HG03135 (cell line): ENCODE data around the gene CNTNAP2.

Experiments
- ATAC-seq: cut with Tn5 transposase; IDR thresholded peaks from one replicate; pipeline ENCODE4 v1.9.1; 2021; ENCODE audit warnings: mild to moderate bottlenecking, moderate library complexity; ENCODE audit not compliant: unreplicated experiment

CNTNAP2 gene

DNA sequence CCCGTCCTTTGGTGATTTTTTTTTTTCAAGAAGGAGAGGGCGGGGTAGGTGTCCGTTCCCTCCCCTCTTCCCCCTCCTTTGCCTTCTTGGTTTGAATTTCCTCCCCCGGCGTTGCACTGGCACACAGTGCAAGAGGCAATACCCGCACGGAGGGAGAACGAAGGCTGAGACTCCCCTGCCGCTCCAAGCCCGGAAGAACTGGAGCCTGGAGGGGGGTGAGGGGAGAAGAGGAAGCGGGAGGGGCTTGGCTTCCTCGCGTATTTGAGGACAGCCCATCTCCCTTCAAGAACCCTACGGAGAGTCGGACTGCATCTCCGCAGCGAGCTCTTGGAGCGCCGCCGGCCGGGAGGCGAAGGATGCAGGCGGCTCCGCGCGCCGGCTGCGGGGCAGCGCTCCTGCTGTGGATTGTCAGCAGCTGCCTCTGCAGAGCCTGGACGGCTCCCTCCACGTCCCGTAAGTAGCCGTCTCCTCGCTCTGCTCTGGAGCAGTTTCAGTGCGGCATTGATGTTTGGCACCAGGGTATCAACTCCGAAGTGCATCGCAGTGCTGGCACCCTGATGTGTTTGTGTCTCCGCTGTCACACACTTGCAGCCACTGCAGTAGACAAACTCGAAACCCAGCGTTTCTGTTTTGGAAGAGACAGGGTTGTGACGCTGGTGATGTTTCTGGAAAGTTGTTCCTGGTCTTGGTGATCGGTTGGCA is at the start of gene CNTNAP2:
Gene CNTNAP2, plus strand, starts transcription at position 281 of the 702 bp plus-strand sequence. Its CDS starts 76 bp downstream, at position 357.
- no peak for ATAC-seq

DNA sequence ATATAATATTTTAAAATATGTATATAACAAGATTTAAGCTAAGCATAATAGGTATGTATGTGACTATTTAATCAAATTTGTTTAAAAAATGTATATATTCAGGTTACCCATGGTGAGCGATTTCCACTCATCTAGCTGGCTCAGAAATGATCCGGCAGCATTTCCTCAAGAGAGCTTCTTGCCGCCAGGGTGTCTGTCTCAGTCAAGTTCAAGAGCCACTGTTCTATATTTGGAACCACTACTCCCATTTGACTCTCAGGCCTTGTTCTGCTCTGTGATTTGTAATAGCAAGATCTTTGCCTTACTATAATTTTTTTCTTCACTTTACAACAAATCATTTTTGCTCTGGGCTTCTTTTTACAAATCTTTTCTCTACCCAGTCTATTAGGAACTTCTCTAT is 48.7 kb upstream of the CNTNAP2 start:
- ATAC-seq: no peak

DNA sequence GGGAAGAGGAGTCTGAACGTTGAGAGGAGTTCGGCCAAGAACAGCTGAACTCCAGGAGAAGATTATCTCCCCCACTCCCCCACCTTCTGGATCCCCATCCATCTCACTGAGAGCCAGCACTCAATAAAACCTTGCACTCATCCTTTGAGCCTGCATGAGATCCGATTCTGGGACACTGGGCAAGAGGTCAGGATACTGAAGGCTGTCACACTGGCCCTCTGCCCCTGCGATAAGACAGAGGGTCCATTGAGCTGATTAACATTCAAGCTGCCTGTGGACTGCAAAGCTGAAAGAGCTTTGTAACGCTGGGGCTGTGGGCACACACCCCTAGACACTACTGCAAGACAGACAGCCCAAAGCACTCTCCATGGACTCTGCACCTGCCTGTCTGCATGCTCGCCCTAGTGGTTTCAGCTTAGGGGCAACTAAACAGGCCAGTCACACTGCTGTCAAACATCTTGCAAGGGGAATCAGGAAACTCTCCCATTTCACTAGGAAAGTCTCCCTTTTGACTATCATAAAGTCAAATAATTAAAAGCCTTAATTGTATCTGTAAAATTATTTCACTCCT is 42.3 kb upstream of the CNTNAP2 start:
- no peak for ATAC-seq

DNA sequence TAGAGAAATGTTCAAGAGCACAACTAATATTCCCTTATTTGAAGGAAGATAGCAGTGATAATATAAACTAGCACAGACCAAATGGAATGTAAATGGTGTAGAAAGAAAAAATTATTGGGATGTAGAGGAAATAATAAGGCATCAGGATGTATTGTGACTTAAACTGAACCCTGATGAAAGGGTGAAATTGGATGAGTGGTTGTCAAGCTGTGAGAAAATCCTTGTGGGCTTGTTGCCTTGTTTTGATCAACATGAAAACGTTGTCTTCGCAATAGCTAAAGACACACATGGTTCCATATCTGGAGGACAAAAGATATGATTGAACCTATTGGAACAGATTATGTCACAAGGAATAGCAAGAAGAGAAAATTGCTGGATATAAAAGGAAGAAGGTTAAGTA is 40.3 kb upstream of the CNTNAP2 start:
- ATAC-seq: no peak

DNA sequence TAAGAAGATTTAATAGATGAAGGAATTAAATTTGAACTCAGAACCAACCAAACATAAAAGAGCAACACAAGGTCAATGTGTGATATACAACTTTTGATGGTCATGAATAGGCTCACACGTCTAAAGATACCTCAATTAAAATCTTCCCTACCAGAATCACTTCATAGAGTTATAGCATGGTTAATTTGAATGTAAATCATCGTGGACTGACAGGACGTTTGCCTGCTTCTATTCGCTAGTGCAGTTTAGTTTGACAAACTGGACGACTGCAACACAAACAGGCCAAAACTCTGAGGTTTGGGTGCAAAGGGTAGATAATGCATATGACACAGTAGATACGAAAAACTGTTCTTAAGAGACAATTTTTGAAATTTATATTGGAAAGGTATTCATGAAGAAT is 32.5 kb upstream of the CNTNAP2 start:
- no peak for ATAC-seq

DNA sequence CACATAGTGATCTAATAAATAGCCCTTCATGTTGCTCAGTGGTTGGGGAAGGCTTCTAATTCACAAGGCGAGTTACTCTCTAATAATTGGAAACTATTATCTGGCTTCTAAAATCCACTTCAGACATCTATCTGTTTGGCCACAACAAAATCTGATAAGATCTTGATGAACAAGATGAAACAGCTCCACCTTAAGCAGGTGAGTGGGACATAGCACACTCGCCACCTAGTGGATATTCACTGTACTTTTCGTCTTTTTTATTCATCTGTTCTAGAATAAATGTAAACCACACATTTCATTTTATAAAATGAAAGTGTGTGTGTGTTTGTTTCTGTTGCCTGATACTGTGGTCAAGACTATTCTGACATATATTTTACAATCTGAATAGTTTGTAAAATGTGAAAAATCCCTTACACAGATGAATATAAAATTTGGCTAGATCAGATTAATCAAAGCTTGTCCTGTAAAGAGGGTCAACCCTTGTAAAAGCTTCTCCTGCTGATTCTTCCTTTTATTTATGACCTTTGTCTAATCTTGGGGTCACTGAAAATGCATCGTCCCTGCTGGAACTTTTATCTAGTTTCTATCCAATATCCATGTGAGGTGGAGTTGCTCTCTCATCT is 26.5 kb upstream of the CNTNAP2 start:
- peak; percentile 88 for ATAC-seq

DNA sequence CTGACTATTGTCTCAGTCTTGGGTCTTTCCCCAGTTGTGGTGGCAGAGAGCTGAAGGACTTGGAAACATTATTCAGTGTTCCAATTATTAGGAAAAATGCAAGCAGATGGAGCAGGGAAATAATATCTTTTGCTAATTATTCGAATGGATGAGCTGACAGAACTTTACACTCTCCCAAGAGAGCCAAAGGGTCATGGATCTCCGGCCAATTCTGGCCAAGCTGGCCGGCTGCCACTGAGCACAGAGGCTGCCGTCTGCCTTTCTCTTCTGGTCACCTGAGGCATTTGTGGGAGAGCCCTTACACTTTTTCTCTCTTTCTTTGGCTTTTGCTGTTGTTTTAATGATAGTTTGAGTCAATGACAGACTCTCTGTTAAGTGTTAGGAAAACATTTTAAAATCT is 22.2 kb upstream of the CNTNAP2 start:
- no peak for ATAC-seq

DNA sequence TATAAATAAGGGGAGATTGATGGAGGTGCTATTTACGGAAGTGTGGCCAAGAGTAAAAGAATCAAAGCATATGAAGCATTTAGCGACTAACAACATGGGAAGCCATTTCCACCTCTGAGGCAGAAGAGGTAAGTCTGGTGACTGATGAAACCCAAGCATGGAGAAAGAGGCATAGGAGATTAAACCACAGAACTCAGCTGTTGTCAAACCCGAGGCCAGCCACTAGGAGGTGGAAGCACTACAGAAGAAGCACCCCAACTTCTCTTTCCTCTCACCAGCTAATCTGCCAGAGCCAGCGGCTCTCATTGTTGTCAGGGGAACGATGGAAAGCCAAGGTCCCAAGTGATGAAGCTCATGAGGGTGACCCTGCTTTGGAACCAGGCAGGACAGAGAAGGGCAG is 19.6 kb upstream of the CNTNAP2 start:
- no peak for ATAC-seq

DNA sequence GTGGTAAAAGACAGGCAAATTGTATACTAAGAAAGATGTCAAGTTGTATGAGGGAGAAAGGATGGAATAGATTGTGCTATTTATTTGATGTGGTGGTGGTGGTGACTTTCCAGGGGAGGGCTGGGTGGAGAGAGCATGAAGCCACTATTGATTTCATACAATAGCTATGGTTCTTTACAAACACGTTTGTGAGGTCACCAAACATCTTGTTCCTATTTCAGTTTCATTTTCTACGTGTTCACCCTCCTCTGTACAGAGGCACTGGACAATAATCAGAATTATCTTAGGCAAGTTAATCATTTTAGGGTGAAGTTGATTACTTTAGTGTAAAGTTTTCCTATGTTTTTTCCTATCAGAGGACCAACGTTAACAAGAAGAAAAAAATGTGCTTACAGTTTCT is 10.3 kb upstream of the CNTNAP2 start:
- no peak for ATAC-seq

DNA sequence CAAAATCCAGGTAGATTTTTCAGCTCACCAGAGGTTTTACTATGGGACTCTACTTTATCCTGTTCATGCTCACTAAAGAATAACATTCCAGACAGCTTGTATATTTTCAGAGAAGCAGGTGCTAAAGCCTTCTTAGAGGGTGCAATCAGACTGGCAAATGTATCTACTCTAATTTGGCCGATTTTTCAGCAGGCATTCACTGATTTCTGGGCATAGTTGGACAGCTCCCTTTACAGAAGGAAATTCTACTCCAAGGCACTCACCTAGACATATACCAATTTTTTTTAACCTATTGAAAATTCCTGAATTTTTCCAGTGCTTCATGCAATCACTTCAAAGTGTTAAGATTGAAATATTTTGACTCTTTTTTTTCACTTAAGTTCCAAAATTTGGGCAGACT is 3.8 kb upstream of the CNTNAP2 start:
- no peak for ATAC-seq

DNA sequence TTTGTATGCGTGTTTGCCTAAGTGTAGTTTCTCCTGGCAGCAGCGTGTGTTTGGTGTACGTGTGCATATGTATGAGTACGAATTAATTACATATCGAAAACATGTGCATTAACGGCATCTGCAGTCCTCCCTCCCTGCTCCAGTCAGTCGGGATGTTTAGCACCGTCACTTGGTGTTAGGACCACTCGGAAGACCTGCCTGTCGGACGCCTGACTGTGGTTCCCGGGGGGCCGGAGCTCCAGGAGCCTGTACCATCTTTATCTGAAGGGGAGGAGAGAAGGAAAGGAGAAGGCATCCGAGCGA is 1.1 kb upstream of the CNTNAP2 start:
- ATAC-seq: no peak

DNA sequence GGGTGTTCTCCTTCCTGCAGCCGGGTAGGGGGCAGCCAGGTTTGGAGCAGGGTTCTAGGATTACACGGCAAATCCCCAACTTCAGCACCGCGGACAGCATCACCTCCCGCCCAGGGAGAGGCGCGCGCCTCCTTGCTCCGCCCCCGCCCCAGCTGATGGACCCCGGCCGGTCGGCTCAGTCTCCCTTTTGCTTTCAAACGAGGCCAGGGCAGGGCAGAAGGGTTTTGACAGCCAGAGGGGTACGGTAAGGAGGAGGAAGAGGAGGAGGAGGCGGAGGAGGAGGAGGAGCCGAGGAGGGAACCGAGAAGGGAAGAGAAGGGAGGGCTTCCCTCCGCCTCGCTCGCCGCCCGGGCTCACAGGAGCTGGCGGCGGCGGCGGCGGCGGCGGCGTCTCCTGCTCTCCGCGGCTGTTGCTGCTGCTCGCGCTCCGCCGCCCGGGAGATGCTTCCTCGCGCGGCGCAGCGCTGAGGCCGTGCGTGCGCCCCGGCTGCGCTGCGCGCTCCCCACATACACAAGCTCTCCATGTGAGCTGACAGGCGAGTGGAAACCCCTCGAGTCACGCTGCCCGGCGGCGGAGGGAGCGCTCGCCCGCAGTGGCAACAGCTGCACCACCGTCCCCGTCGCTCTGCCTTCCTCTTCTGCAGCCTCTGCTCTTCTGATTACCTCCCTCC is 615 bp upstream of the CNTNAP2 start:
- ATAC-seq: peak; percentile 59

DNA sequence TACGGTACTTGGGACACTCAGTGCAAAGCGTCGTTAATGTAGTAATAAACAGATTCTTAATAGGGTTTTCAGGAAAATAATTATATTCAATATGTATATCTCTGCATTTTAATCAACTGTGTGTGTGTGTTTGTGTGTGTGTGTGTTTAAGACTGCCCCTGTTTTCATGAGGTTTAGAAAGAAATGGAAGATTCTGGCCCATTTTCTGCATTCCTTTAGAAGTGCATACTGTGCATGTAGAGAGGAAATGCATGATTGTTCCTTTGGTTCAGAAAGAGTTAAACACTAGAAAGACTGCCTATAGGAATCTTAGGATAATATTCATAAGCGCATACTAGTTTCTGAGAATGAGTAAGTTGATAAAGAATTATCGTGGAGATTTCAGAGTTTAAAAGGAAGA is 975 bp downstream of the CNTNAP2 start:
- ATAC-seq: no peak

DNA sequence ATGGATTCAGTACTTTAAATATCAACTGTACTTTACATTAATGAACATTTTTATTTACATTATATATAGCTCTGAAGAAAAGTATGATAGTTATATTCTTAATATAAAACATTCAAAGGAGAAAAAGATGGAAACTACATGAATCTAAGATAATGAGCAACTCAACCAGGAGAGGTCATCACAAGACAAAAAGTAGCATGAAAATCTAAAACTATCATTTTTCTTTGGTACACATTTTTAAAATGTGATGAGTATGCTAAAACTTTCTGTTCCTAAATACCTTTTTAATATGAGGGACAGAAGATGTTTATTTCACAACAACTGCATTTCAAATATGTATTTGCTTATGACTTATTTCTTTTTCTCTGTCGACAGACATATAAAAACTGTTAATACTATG is 2.4 kb downstream of the CNTNAP2 start:
- no peak for ATAC-seq

DNA sequence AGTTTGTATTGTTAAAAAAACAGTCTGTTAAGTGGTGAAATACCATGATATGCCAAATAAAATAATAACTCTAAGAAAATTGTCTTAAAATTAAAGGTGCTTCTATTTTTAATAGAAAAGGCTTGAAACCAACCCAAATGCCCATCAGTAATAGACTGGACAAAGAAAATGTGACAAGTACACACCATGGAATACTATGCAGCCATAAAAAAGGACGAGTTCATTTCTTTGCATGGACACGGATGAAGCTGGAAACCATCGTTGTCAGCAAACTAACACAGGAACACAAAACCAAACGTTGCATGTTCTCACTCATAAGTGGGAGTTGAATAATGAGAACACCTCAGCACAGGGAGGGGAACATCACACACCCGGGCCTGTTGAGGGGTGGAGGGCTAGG is 7.1 kb downstream of the CNTNAP2 start:
- ATAC-seq: no peak

DNA sequence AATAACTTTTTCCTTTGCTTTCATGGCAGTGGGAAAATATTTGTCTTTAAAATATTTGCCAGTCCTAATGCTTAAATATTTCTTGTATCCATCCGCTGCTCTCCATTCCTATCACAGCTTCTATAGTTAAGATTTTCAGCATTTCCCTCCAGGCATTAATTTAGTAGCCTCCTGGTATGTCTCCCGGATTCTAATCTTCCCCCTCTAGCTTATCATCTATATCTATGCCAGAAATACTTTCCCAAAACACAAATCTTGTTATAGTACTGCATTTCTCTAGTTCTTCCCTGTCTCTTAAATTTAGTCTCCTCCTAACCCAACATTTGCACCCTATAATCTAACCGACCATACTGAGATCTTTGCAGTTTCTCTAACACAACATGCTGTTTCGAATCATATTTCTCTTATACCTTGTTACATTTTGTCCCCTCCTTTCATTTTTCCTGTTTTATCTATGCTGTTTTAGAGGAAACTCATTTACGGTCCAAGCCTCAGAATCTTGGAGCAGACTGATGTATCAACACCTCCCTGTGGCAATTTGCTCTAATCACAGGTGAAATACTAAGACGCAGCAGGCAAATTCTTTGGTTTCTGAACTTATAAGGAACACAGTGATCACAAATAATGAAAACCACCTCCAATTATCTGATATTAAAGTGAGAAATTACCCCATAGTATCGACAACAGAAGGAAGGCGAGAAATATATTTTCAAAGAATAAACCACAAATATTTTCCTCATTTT is 10.3 kb downstream of the CNTNAP2 start:
- no peak for ATAC-seq

DNA sequence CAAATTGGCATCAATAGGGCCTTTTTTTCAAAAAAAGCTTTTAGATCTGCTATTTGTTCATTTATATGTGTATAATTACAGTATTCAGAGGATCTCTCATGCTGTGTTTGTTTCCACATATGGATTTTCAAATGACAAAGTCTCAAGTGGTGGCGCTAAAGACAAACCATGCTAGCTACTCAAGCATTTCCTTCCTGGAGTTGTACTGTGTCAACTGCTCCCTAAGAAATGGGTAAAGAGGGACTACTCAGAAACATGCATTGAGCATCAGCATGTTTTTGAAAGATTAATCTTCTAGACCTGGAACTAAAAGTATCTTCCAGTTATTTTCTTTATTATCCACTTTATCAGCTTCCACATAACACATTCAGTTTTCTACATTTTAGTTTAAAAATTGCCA is 12.7 kb downstream of the CNTNAP2 start:
- no peak for ATAC-seq

DNA sequence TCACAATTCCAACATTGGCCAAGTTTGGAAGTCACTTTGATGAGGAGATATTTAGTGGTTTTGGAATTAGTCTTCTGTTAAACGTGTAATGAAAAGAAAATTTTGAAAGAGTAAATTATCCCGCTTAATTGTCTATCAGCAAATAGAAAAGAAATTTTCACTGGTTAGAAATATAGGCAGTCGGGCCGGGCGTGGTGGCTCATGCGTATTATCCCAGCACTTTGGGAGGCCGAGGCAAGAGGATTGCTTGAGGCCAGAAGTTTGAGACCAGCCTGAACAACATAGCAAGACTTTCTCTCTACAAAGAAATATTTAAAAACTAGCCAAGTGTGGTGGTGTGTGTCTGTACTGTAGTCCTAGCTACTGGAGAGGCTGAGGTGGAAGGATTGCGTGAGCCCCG is 13.4 kb downstream of the CNTNAP2 start:
- ATAC-seq: no peak

DNA sequence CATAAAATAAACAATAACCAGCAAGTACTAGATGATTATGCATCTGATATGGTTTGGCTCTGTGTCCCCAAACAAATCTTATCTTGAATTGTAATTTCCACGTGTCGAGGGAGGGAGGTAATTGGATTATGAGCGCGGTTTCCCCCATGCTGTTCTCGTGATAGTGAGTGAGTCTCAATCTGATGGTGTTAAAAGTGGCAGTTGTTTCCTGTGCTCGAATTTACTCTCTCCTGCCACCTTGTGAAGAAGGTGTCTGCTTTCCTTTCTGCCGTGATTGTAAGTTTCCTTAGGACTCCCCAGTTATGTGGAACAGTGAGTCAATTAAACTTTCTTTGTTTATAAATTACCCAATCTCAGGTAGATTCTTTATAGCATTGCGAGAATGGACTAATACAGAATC is 15.1 kb downstream of the CNTNAP2 start:
- ATAC-seq: no peak

DNA sequence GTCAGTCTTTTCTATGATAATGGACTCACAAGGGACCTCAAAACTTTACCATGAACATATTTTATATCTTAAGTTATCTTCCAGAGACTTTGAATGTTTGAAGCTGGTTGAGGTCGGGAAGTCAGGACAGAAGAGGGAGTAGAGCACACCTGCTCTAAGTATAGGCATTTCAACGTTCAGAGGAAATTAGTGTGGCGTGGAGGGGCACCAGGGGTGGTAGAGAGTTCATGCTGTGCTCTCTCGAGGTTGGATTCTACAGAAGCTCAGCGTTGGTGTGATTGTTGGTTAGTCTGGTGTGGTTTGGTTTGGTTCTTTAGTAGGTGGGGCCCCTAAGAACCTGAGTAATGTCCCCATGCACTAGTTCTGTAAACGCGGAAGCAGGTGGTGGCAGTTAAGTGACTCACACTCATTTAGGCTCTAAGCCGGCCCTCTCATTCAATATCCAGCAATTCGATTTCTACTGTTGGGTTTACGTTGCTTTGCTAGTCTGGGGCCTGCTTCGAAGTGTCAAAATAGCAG is 19.8 kb downstream of the CNTNAP2 start:
- ATAC-seq: no peak

DNA sequence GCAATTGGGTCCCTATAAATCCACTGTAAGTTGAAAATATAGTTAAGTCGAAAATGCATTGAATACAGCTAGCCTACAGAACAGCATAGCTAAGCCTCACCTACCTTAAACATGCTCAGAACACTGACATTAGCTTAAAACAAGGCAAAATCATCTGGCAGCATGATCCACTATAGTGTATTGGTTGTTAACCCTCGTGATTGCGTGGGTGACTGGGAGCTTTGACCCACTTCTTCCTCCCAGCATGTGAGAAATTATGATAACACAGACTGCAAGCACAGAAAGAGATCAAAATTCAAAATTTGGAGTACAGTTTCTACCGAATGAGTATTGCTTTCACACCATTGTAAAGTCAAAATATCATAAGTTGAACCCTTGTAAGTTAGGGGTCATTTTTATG is 22.3 kb downstream of the CNTNAP2 start:
- no peak for ATAC-seq
